K562 (cell line): ENCODE data around the gene MYO1B. TPM values are rescaled to one million over a fixed set of nuclear protein-coding genes. Genes with fewer than 3 reads are reported as not detected.

Experiments used
- ATAC-seq: fragments of 200-7000 bp; cut with Tn5 transposase; 3 replicates; pipeline ENCODE4 v1.9.1; 2020; ENCODE audit warnings: moderate library complexity
- BruUV-seq: library from RNA; stranded (reverse); fragments of 400-500 nt; replicated peaks from 2 replicates; lab custom pipeline; 2021; lab: Mats Ljungman, UMichigan
- CTCF ChIA-PET: fragments of 300-600 bp; formaldehyde crosslinking; extraction: SDS; loops from one replicate; lab custom pipeline; 2021; ENCODE audit warnings: low intra/inter-chr PET ratio; lab: Yijun Ruan, JAX
- POLR2A ChIA-PET: fragments of 300-600, 350-650 bp; sonication (Branson Sonifier 250); formaldehyde crosslinking; extraction: SDS; loops from one replicate; lab custom pipeline; 2021; ENCODE audit warnings: antibody characterized with exemption, inconsistent platforms; lab: Yijun Ruan, JAX
- DNase-seq, 4 experiments: peaks; one replicate each; pipeline versions ENCODE4 v3.0.0 to v3.0.0-alpha.2; 2011 to 2018; ENCODE audit warnings: low spot score in 3 of 4, mixed read lengths in 3 of 4; ENCODE audit errors: extremely low read depth in 1 of 4
- FAIRE-seq: peaks from 2 replicates; lab custom pipeline; 2011; peaks lifted over from hg19 to GRCh38; lab: Jason Lieb, UNC
- H2AFZ ChIP-seq: 2 replicates; pipeline ENCODE4 v1.6.0; 2011; ENCODE audit warnings: low read depth, low read length, control low read depth, inconsistent platforms
- H3K27ac ChIP-seq: fragments of 200-600 bp; 3 replicates; pipeline ENCODE4 v1.8.0; 2011; ENCODE audit warnings: low read depth, mild to moderate bottlenecking, control low read depth, inconsistent platforms, low read length, moderate library complexity, mixed read lengths; ENCODE audit errors: extremely low read depth
- H3K27me3 ChIP-seq, 2 experiments: fragments of 300-600 bp in 1 of 2; 2 replicates in 1 of 2; 3 replicates in 1 of 2; pipeline versions ENCODE4 v1.6.0 to v1.8.0; 2011; ENCODE audit warnings: inconsistent platforms in 2 of 2, low read length in 2 of 2, mild to moderate bottlenecking in 1 of 2, mixed read lengths in 1 of 2, moderate library complexity in 1 of 2; ENCODE audit not compliant: control insufficient read depth in 2 of 2, insufficient read depth in 2 of 2
- H3K36me3 ChIP-seq: fragments of 300-600 bp; 3 replicates; pipeline ENCODE4 v1.8.0; 2011; ENCODE audit warnings: mild to moderate bottlenecking, low read length, inconsistent platforms; ENCODE audit not compliant: control insufficient read depth, insufficient read depth
- H3K4me1 ChIP-seq, 2 experiments: fragments of 200-600 bp in 1 of 2; replicated peaks in 1 of 2; 2 replicates in 1 of 2; 3 replicates in 1 of 2; pipeline versions ENCODE4 v1.5.1 to v1.8.0; 2011; ENCODE audit warnings: inconsistent platforms in 2 of 2, low read length in 2 of 2, mild to moderate bottlenecking in 1 of 2, mixed read lengths in 1 of 2, moderate library complexity in 1 of 2; ENCODE audit not compliant: control insufficient read depth in 2 of 2, insufficient read depth in 2 of 2
- H3K4me2 ChIP-seq: 2 replicates; pipeline ENCODE4 v1.6.1; 2011; ENCODE audit warnings: low read length, control low read depth, inconsistent platforms, mixed read lengths; ENCODE audit not compliant: insufficient read depth
- H3K4me3 ChIP-seq: fragments of 200-600 bp; sonication (generic), shearing (Covaris generic); 2 replicates; pipeline ENCODE4 v1.5.1; 2016; ENCODE audit warnings: control low read depth, inconsistent platforms
- H3K79me2 ChIP-seq: fragments of 200-600 bp; 3 replicates; pipeline ENCODE4 v1.8.0; 2011; ENCODE audit warnings: low read length, inconsistent platforms; ENCODE audit not compliant: control insufficient read depth, insufficient read depth
- H3K9ac ChIP-seq, 2 experiments: 2 replicates each; pipeline versions ENCODE4 v1.6.0 to v1.6.1; 2011; ENCODE audit warnings: low read depth in 2 of 2, low read length in 2 of 2, control low read depth in 1 of 2, inconsistent platforms in 1 of 2, mild to moderate bottlenecking in 1 of 2, mixed read lengths in 1 of 2; ENCODE audit not compliant: insufficient read depth in 1 of 2
- H3K9me1 ChIP-seq: one replicate; pipeline ENCODE4 v1.6.0; 2011; ENCODE audit warnings: inconsistent platforms, mild to moderate bottlenecking, low read length, moderate library complexity; ENCODE audit not compliant: control insufficient read depth, insufficient read depth
- H3K9me3 ChIP-seq: replicated peaks from 2 replicates; pipeline ENCODE4 v1.5.1; 2011; ENCODE audit warnings: low read depth, low read length, inconsistent platforms; ENCODE audit not compliant: control insufficient read depth, insufficient read depth
- H4K20me1 ChIP-seq: replicated peaks from 2 replicates; pipeline ENCODE4 v1.6.1; 2011; ENCODE audit warnings: low read length, inconsistent platforms, mixed read lengths; ENCODE audit not compliant: control insufficient read depth, insufficient read depth
- CTCF ChIP-seq, 3 experiments: IDR thresholded peaks in 2 of 3; conservative IDR thresholded peaks in 1 of 3; 2 replicates each; pipeline ENCODE4 v1.5.1; 2011 to 2012; ENCODE audit warnings: low read length in 3 of 3, mild to moderate bottlenecking in 3 of 3, control low read depth in 2 of 3, improper control_type of control experiment in 1 of 3, inconsistent platforms in 1 of 3, low read depth in 1 of 3, mixed read lengths in 1 of 3, moderate library complexity in 1 of 3; ENCODE audit not compliant: insufficient read depth in 2 of 3
- DNMT1 ChIP-seq: fragments of 450-650 bp; IDR thresholded peaks from 2 replicates; pipeline ENCODE4 v1.6.1; 2016; ENCODE audit warnings: antibody characterized with exemption, mild to moderate bottlenecking
- ELF2 ChIP-seq: fragments of 250-450 bp; sonication (Bioruptor Pico); IDR thresholded peaks from 2 replicates; pipeline ENCODE4 v1.5.0; 2021; ENCODE audit warnings: mild to moderate bottlenecking
- NFXL1 ChIP-seq: fragments of 450-650 bp; formaldehyde crosslinking; IDR thresholded peaks from 2 replicates; pipeline ENCODE4 v1.4.0; 2021; ENCODE audit warnings: mild to moderate bottlenecking
- SREBF1 ChIP-seq: fragments of 150-350 bp; IDR thresholded peaks from 2 replicates; pipeline ENCODE4 v1.6.1; 2014; ENCODE audit warnings: antibody characterized with exemption, low read depth, low read length, borderline replicate concordance
- WGBS: fragments of 100-300 bp; shearing (Covaris generic); methylation state at CpG from one replicate; pipeline ENCODE4 v1.1.6; 2016; ENCODE audit warnings: low coverage, mixed read lengths; ENCODE audit not compliant: insufficient coverage; ENCODE audit errors: missing lambda C conversion rate; 5-methylcytosine and 5-hydroxymethylcytosine counted together
- in situ Hi-C: fragments of 300-500 bp; cut with MboI; formaldehyde crosslinking; loops from 4 replicates; pipeline ENCODE4 v1.15.0; 2018; ENCODE audit warnings: inconsistent platforms, mixed read lengths
- intact Hi-C: fragments of 100-400 bp; cut with micrococcal nuclease; formaldehyde crosslinking; loops from 2 replicates; pipeline ENCODE4 v1.14.2; 2022
- polyA plus RNA-seq, 8 experiments: library from polyadenylated mRNA; depleted of rRNA in 4 of 8; stranded (reverse) in 5 of 8; unstranded in 3 of 8; fragments of >200 nt; fragmentation: Nextera tagmentation in 2 of 8; fragmentation: Illumina TruSeq in 1 of 8; extraction: Ambion mirVana in 2 of 8; extraction: Trizol in 1 of 8; gene quantifications; 2 replicates each; pipeline versions ENCODE4 v1.2.1 to v1.2.3, GENCODE V29; 2011 to 2014; ENCODE audit warnings: inconsistent platforms in 1 of 8, missing spikeins in 1 of 8
- total RNA-seq, 7 experiments: library from RNA; depleted of rRNA in 6 of 7; stranded (reverse); fragments of >200 nt in 6 of 7; fragmentation: Illumina TruSeq in 2 of 7; extraction: Trizol in 2 of 7; gene quantifications; 2 replicates each; pipeline versions ENCODE4 v1.2.1 to v1.2.3, GENCODE V29; 2011 to 2021; ENCODE audit warnings: low replicate concordance in 1 of 7
- TF ChIP-seq, protein P1 (sequence below): sonication (generic); formaldehyde crosslinking; IDR thresholded peaks from 2 replicates; pipeline ENCODE4 v1.8.0; 2022; ENCODE audit warnings: mild to moderate bottlenecking, missing genetic modification reagents
- TF ChIP-seq, protein P2 (sequence below): fragments of 450-650 bp; formaldehyde crosslinking; IDR thresholded peaks from 2 replicates; pipeline ENCODE4 v1.4.0; 2020; ENCODE audit warnings: mild to moderate bottlenecking

MYO1B gene
- total and polyA plus RNA-seq, 9 of the 15 experiments (the other 6 are each of a cell fraction or from before 2014, with no cell fraction given), result 0.04 to 0.33 (median 0.20) TPM; not detected in 5

DNA sequence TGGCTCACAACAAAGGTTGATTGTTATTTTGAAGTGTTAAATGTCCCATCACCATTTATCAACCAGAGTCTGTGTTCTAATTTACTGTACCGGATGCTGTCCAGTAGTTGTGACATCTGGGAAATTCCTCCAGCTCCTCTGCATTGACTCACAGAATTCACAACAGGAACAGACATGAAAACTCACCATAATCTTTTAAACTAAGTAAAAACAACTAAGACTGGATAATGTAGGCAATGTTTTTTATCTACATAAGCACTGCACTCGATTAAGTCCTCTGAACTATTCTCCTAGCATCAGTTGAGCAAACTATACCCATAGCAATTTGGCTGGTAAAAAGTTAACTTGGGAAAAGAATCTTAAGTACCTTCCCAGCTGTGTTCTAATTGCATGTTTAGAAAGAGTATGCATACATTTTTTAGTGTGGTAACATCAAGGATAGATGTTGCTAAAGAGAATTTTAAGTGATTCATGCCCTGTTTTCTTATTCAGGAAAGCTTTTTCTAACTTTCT, 42.9 kb upstream of the MYO1B start:
- Histone ChIP-seq H3K4me2 (no peak overlapping the region), H3K4me3 (no peak overlapping the region), H3K36me3 (no peaks in the 10 kb centered on the region), H2AFZ (no peak overlapping the region), H3K27ac (no peak overlapping the region), H3K9me3 (no peaks in the 10 kb centered on the region), H3K79me2 (no peaks in the 10 kb centered on the region), H3K4me1 (no peaks in the 10 kb centered on the region), H3K9ac (no peak overlapping the region), H3K9me1 (no peaks in the 10 kb centered on the region), H4K20me1 (no peaks in the 10 kb centered on the region), H3K27me3 (no peaks in the 10 kb centered on the region)
- FAIRE-seq (no peak), ATAC-seq (no peak), DNase-seq (no peak)
- ChIA-PET POLR2A (no interaction called here), CTCF (no interaction called here)
- 0% methylated on average over 2 of the region's 2 CpGs for WGBS
- TF ChIP-seq, protein P1, sequence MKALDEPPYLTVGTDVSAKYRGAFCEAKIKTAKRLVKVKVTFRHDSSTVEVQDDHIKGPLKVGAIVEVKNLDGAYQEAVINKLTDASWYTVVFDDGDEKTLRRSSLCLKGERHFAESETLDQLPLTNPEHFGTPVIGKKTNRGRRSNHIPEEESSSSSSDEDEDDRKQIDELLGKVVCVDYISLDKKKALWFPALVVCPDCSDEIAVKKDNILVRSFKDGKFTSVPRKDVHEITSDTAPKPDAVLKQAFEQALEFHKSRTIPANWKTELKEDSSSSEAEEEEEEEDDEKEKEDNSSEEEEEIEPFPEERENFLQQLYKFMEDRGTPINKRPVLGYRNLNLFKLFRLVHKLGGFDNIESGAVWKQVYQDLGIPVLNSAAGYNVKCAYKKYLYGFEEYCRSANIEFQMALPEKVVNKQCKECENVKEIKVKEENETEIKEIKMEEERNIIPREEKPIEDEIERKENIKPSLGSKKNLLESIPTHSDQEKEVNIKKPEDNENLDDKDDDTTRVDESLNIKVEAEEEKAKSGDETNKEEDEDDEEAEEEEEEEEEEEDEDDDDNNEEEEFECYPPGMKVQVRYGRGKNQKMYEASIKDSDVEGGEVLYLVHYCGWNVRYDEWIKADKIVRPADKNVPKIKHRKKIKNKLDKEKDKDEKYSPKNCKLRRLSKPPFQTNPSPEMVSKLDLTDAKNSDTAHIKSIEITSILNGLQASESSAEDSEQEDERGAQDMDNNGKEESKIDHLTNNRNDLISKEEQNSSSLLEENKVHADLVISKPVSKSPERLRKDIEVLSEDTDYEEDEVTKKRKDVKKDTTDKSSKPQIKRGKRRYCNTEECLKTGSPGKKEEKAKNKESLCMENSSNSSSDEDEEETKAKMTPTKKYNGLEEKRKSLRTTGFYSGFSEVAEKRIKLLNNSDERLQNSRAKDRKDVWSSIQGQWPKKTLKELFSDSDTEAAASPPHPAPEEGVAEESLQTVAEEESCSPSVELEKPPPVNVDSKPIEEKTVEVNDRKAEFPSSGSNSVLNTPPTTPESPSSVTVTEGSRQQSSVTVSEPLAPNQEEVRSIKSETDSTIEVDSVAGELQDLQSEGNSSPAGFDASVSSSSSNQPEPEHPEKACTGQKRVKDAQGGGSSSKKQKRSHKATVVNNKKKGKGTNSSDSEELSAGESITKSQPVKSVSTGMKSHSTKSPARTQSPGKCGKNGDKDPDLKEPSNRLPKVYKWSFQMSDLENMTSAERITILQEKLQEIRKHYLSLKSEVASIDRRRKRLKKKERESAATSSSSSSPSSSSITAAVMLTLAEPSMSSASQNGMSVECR, result no peak
- TF ChIP-seq ELF2 (CRISPR knock-in tag) (no peak), SREBF1 (no peak), CTCF (IDR thresholded peaks at IDR 0.05 in 2 of 3, conservative IDR thresholded peaks at IDR 0.05 in 1 of 3; ENCODE audit: insufficient read depth in 2 of 3, low read depth in 1 of 3, low read length in 3 of 3) (no peak), DNMT1 (no peak), NFXL1 (CRISPR knock-in tag) (no peak)
- TF ChIP-seq, protein P2, sequence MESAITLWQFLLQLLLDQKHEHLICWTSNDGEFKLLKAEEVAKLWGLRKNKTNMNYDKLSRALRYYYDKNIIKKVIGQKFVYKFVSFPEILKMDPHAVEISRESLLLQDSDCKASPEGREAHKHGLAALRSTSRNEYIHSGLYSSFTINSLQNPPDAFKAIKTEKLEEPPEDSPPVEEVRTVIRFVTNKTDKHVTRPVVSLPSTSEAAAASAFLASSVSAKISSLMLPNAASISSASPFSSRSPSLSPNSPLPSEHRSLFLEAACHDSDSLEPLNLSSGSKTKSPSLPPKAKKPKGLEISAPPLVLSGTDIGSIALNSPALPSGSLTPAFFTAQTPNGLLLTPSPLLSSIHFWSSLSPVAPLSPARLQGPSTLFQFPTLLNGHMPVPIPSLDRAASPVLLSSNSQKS (CRISPR knock-in tag), result no peak
- in situ Hi-C loops (loop anchor here (25.0 kb wide), 1 partner anchor 310 kb away; no protein-coding TSS in a partner anchor), intact Hi-C loops (no loop called here)
- no TSS peak for BruUV-seq
